Measurements from ENCODE around the gene SMC3.
"Not testable (repeated sequence)": the region's sequence is repeated elsewhere in the genome, so short reads cannot be mapped to it uniquely, and the experiment has no call there.

DNA sequence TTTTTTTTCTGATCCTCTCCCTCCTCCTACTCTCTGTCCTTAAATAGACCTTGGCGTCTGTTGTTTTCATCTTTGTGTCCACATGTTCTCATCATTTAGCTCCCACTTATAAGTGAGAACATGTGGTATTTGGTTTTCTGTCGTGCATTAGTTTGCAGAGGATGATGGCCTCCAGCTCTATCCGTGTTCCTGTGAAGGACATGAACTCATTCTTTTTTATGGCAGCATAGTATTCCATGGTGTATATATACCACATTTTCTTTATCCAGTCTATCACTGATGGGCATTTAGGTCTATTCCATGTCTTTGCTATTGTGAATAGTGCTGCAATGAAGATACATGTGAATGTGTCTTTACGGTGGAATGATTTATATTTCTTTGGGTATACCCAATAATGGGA, 55.8 kb downstream of the SMC3 start:
- TF ChIP-seq POLR2AphosphoS5 (IDR thresholded peaks at IDR 0.05); POLR2A (IDR thresholded peaks at IDR 0.05; ENCODE audit: low read depth); EP300 (IDR thresholded peaks at IDR 0.05): not testable (repeated sequence)
- TF ChIP-seq, protein P1, sequence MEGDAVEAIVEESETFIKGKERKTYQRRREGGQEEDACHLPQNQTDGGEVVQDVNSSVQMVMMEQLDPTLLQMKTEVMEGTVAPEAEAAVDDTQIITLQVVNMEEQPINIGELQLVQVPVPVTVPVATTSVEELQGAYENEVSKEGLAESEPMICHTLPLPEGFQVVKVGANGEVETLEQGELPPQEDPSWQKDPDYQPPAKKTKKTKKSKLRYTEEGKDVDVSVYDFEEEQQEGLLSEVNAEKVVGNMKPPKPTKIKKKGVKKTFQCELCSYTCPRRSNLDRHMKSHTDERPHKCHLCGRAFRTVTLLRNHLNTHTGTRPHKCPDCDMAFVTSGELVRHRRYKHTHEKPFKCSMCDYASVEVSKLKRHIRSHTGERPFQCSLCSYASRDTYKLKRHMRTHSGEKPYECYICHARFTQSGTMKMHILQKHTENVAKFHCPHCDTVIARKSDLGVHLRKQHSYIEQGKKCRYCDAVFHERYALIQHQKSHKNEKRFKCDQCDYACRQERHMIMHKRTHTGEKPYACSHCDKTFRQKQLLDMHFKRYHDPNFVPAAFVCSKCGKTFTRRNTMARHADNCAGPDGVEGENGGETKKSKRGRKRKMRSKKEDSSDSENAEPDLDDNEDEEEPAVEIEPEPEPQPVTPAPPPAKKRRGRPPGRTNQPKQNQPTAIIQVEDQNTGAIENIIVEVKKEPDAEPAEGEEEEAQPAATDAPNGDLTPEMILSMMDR (IDR thresholded peaks at IDR 0.05) = not testable (repeated sequence)
